AG04449 (cell line): ENCODE data around the gene MINDY4.

Experiments used
- CTCF ChIA-PET: fragments of 350-600 bp; formaldehyde crosslinking; extraction: SDS; loops from one replicate; lab custom pipeline; 2021; ENCODE audit warnings: antibody characterized with exemption; lab: Yijun Ruan, JAX
- POLR2A ChIA-PET: fragments of 400-600, 350-600 bp; formaldehyde crosslinking; extraction: SDS; loops from one replicate; lab custom pipeline; 2020; ENCODE audit warnings: antibody characterized with exemption, inconsistent platforms; lab: Yijun Ruan, JAX
- DNase-seq: peaks from one replicate; pipeline ENCODE4 v3.0.0-alpha.2; 2010; ENCODE audit warnings: low read depth, low spot score
- H3K4me3 ChIP-seq: 2 replicates; pipeline ENCODE4 v1.5.1; 2011; ENCODE audit warnings: low read depth, mild to moderate bottlenecking, control low read depth, low read length
- CTCF ChIP-seq: IDR thresholded peaks from one replicate; pipeline ENCODE4 v1.5.1; 2011; ENCODE audit warnings: mild to moderate bottlenecking, moderate library complexity, low read length, control low read depth, inconsistent platforms; ENCODE audit not compliant: insufficient read depth; ENCODE audit errors: missing control alignments

The MINDY4 gene

GRCh38 chr7:30732606-30733005, 38.6 kb upstream of the MINDY4 start:
- ChIA-PET CTCF (no interaction called here), POLR2A (no interaction called here)
- no peak for TF ChIP-seq CTCF
- no peak for DNase-seq
- H3K4me3 ChIP-seq: no peak overlapping the region

- CTCF ChIA-PET: interaction anchor here (3.3 kb wide), 1 partner anchor 12 kb away, joined by 15 read pairs; no protein-coding TSS in a partner anchor
- DNase-seq: no peak
- no peak overlapping the region for H3K4me3 ChIP-seq
- POLR2A ChIA-PET: no interaction called here
- no peak for TF ChIP-seq CTCF
Measured at GRCh38 chr7:30733216-30733615, 38.0 kb upstream of the MINDY4 start.

GRCh38 chr7:30733691-30734090, 37.5 kb upstream of the MINDY4 start:
- CTCF ChIA-PET: interaction anchor here (3.3 kb wide), 1 partner anchor 12 kb away, joined by 15 read pairs; no protein-coding TSS in a partner anchor
- no peak overlapping the region for H3K4me3 ChIP-seq
- DNase-seq: no peak
- no peak for TF ChIP-seq CTCF
- POLR2A ChIA-PET: no interaction called here

GRCh38 chr7:30734497-30734896, 36.7 kb upstream of the MINDY4 start:
- ChIA-PET POLR2A (no interaction called here), CTCF (interaction anchor here (3.3 kb wide), 1 partner anchor 11 kb away, joined by 15 read pairs; no protein-coding TSS in a partner anchor)
- H3K4me3 ChIP-seq: no peak overlapping the region
- DNase-seq: no peak
- TF ChIP-seq CTCF: no peak

GRCh38 chr7:30735631-30736030, 35.6 kb upstream of the MINDY4 start:
- no peak for DNase-seq
- H3K4me3 ChIP-seq: no peak overlapping the region
- POLR2A ChIA-PET: no interaction called here
- CTCF ChIA-PET: interaction anchor here (3.3 kb wide), 1 partner anchor 10 kb away, joined by 15 read pairs; no protein-coding TSS in a partner anchor
- TF ChIP-seq CTCF: no peak

- no peak for TF ChIP-seq CTCF
- DNase-seq: no peak
- ChIA-PET CTCF (interaction anchor here (0.6 to 3.3 kb wide), 2 partner anchors 9 to 19 kb away, joined by 3 to 15 read pairs; no protein-coding TSS in a partner anchor), POLR2A (no interaction called here)
- H3K4me3 ChIP-seq: no peak overlapping the region
Measured at GRCh38 chr7:30736291-30736690, 34.9 kb upstream of the MINDY4 start.
